GM12864 (cell line): ENCODE data around the gene TMEM150A.
A peak's percentile ranks its signal among the peaks of the same experiment; 100 is the strongest.

ENCODE experiments used
- DNase-seq: peaks from one replicate; pipeline ENCODE4 v3.0.0-alpha.2; 2011; ENCODE audit warnings: low read depth
- H3K4me3 ChIP-seq: 2 replicates; pipeline ENCODE4 v1.5.1; 2011; ENCODE audit warnings: mild to moderate bottlenecking, low read depth, low read length, control low read depth
- TF ChIP-seq, protein P1 (sequence below): IDR thresholded peaks from 2 replicates; pipeline ENCODE4 v1.5.1; 2011; ENCODE audit warnings: low read depth, mild to moderate bottlenecking, moderate library complexity, low read length, control low read depth, inconsistent platforms; ENCODE audit errors: missing control alignments

TMEM150A gene, protein sequence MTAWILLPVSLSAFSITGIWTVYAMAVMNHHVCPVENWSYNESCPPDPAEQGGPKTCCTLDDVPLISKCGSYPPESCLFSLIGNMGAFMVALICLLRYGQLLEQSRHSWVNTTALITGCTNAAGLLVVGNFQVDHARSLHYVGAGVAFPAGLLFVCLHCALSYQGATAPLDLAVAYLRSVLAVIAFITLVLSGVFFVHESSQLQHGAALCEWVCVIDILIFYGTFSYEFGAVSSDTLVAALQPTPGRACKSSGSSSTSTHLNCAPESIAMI

DNA sequence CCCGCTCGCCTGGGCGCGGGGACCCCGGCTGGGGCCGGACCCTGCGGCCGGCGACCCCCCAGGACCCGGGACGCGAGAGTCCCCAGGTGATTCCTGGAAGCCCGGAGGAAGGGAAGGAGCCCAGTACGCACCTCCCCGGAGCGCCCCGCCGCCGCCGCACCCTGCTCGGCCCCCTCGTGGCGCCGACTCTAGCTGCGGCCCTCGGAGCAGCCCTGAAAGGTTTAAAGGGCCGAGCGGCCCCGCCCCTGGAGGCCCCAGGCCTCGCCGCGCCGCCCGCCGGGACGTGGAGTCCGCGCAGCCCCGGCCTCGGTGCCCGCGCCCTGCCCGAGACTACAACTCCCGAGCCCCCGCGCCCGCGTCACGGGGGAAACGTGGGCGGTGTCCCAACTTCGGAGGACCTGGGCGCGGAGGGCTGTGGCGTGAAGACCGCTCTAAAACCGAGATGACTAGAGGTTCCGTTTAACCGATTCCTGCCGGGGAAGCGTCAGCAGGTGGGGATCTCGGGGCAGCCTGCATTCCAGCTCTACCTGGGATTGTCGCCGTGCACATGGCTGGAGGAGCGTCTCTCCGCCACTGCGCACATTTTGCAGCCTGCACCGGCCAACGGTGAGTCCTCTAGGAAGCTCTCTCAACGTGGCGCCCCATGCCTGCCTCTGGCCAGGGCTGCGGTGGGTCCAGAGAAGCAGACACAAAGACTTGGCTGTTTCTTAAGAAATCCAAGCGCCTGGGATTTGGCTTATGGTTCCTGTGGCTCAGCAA, at the start of gene TMEM150A:
Gene TMEM150A (minus strand): TSS at position 223 of the 759 bp plus-strand sequence. CDS start 750 bp downstream, outside the sequence.
- peak within 1 kb of the TSS; percentile 59 for H3K4me3 ChIP-seq
- no peak for DNase-seq
- TF ChIP-seq, protein P1, sequence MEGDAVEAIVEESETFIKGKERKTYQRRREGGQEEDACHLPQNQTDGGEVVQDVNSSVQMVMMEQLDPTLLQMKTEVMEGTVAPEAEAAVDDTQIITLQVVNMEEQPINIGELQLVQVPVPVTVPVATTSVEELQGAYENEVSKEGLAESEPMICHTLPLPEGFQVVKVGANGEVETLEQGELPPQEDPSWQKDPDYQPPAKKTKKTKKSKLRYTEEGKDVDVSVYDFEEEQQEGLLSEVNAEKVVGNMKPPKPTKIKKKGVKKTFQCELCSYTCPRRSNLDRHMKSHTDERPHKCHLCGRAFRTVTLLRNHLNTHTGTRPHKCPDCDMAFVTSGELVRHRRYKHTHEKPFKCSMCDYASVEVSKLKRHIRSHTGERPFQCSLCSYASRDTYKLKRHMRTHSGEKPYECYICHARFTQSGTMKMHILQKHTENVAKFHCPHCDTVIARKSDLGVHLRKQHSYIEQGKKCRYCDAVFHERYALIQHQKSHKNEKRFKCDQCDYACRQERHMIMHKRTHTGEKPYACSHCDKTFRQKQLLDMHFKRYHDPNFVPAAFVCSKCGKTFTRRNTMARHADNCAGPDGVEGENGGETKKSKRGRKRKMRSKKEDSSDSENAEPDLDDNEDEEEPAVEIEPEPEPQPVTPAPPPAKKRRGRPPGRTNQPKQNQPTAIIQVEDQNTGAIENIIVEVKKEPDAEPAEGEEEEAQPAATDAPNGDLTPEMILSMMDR = peak; percentile 27

DNA sequence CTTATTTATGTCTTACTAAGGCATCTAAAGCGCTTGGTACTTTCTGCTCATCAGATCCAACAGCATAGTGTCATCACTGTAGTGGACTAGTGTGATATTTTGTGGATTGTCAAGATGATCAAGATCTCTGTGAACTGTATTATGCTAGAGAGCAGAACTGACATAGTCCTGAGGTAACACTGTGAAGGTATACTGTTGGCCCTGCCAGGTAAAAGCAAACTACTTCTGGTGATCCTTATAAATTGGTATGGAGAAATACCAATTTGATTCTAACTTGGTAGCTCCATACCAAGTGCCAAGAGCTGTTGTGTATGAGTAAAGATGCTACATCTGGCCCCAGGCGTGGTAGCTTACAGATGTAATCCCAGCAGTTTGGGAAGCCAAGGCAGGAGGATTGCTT, 49.6 kb upstream of the TMEM150A start:
- no peak for DNase-seq
- H3K4me3 ChIP-seq = no peak overlapping the region
- TF ChIP-seq, protein P1 = no peak

DNA sequence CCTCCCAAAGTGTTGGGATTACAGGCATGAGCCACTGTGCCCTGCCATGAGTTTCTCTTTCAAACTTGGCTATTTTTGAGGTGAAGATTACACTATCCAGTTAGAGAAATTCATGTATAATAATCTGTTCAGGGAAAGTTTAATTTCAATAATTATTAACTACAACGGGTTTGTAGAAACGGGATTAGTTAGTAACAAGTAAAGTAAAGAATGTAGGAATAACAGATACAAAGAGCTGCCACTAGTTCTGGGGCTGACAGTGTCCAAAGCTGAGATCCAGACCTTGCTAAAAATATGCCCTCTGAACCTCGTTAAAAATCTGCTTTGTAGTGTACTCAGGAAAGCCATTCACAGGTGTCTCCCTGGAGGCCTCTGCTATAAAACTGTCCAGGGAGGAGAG, 48.6 kb upstream of the TMEM150A start:
- H3K4me3 ChIP-seq = no peak overlapping the region
- no peak for DNase-seq
- TF ChIP-seq, protein P1 = no peak

DNA sequence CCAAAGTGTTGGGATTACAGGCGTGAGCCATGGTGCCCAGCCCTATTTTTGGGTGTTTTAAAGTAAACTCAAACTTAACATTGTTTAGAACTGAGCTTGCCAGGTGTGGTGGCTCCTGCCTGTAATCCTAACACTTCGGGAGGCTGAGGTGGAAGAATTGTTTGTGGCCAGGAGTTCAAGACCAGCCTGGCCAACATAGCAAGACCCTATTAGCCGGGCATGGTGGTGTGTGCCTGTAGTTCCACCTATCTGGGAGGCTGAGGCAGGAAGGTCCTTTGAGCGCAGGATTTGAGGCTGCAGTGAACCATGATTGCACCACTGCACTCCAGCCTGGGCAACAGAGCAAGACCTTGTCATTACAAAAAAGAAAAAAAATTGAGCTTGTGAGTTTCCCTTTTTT, 48.0 kb upstream of the TMEM150A start:
- TF ChIP-seq, protein P1 = no peak
- no peak for DNase-seq
- H3K4me3 ChIP-seq = no peak overlapping the region

DNA sequence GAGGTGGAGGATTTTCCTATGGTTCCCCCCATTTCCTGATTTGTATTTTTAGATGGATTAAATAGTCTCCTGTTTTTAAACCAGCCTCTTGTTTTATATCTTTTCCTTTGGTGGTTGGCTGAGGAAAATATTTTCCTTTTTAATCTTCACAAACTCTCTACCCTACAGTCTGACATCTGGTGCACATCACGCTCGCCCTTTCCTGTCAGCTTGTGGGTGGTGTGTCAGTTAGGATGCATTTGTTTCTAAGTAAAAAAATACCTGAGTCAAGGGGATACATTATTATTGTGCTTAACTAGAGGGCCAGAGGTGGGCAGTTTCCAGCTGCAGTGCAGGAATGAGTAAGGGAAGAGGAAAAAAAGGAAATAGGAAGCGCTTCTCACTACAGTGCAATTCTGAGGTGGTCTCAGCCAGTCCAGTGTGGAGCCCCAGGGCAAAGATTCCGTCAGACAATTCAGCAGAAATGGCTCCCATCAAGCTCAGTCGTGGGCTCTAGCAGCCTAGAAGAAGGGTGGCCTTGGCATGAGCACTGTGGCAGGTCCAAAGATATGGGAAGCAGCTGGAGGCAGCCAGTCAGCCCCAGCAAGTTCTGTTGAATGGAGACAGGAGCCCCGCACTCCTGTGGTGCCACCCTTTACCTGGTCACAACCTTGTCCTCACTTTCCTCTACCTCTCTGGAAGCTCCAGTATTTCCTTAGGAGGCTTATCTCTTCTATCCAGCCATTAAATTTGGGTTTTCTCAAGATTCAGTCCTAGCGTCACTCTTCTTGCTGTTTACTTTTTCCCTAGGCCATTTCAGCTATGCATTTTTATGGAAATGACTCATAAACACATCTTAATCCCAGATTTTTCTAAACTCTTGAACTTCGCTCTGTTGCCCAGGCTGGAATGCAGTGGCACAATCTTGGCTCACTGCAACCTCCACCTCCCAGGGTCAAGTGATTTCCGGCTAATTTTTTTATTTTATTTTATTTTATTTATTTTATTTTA, 47.0 kb upstream of the TMEM150A start:
- no peak for DNase-seq
- TF ChIP-seq, protein P1 = no peak
- H3K4me3 ChIP-seq = no peak overlapping the region

DNA sequence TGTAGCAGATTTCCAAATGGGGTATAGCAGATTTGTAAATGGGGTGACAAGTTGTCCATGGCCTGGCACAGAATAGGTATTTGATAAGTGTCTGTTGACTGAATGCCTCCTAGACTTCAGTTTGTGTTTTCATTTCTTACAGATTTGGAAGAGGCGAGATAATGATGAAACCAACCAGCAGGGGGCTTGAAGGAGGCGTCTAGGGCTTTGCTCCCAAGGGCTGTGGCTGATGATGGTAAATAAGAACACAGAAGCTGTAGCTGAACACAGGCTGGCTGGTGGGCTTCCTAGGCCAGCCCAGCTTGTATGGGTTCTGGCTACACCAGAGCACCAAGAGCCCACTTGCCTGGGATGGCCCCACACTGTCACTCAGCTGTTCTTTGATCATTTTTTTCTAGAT, 46.1 kb upstream of the TMEM150A start:
- TF ChIP-seq, protein P1 = peak; percentile 57
- H3K4me3 ChIP-seq = no peak overlapping the region
- no peak for DNase-seq
